ENCODE measurements around the gene LGALS3.

Gene LGALS3

DNA sequence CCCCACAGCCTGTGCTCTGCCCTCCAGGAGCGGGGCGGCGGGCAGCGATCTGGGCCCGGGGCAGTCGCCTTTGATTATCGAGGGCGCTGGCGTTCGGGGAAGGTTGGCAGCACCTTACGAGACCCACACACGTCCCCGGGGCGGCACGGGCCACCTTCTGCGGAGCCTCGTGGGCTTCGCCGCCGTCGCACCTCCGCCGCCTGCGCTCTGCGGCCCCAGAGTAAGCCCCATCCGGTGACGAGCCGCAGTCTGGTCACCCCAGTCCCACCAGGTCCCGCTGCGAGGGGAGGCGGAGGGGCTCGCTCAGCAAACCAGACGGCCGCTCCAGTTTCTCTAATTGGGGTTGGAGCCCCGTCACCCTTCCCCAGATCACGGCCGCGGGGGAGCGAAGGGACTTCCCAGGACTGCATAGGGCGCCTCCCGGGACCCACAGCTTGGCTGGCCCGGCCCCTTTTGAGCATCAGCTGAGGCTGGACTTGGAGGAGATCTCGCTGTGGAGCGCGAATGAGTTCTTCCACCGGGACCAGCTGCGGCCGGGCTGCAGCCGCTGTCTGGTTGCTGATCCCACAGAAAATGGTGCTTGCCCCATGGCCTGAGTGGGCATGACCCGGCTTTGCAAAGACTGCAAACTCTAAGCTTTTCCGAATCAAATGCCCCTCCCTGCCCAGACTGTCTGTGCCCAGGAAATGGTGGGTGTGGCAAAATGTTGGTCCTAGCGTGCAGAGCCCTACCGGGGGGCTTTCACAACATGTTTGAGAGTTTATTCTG is 560 bp downstream of the LGALS3 start:
- DNase-seq (ENCODE audit: insufficient read length, low spot score) (peak; percentile 75), FAIRE-seq (no peak)

GRCh38 chr14:55130196-55130550 is 1.1 kb downstream of the LGALS3 start:
- FAIRE-seq (no peak), DNase-seq (ENCODE audit: insufficient read length, low spot score) (no peak)

- peak; percentile 55 for FAIRE-seq
Measured at GRCh38 chr14:55131370-55132137, 2.5 kb downstream of the LGALS3 start.

DNA sequence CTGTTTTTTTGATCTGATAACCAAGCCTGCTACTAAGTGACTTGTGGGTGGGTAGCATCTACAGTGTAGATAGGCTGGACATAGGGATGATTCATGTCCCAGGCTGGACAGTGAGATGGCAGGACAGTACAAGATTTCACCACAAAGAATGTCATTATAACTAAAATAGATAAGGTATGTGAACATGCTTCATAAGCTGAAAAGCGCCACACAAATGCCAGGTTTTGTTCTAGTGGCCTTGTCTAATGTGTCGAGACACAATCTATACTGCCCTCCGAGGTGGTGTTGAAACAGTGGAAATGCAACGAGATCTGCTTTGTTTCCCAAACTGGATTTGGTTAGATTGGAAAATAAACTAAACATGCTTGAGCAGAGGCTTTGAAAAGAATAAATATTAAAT is 4.4 kb downstream of the LGALS3 start:
- DNase-seq (ENCODE audit: insufficient read length, low spot score) = no peak
- no peak for FAIRE-seq

More at GRCh38 chr14:55131370-55132137, 2.5 kb downstream of the LGALS3 start:
- DNase-seq (ENCODE audit: insufficient read length, low spot score) = no peak

GRCh38 chr14:55136241-55136640 is 7.2 kb downstream of the LGALS3 start:
- DNase-seq (ENCODE audit: insufficient read length, low spot score) (no peak), FAIRE-seq (no peak)

- DNase-seq (ENCODE audit: insufficient read length, low spot score) = no peak
Measured at GRCh38 chr14:55136885-55137786, 8.1 kb downstream of the LGALS3 start.

DNA sequence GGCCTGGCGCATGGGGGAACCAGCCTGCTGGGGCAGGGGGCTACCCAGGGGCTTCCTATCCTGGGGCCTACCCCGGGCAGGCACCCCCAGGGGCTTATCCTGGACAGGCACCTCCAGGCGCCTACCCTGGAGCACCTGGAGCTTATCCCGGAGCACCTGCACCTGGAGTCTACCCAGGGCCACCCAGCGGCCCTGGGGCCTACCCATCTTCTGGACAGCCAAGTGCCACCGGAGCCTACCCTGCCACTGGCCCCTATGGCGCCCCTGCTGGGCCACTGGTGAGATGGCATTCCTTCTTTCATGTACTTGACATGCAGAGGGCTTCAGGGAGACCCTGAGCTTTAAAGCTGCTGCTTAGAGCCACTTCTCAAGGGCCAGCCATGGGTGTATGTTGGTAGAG is 9.0 kb downstream of the LGALS3 start:
- DNase-seq (ENCODE audit: insufficient read length, low spot score) (no peak), FAIRE-seq (no peak)

More at GRCh38 chr14:55136885-55137786, 8.1 kb downstream of the LGALS3 start:
- no peak for FAIRE-seq

- FAIRE-seq (no peak), DNase-seq (ENCODE audit: insufficient read length, low spot score) (no peak)
Measured at GRCh38 chr14:55139141-55139540, 10.1 kb downstream of the LGALS3 start.

DNA sequence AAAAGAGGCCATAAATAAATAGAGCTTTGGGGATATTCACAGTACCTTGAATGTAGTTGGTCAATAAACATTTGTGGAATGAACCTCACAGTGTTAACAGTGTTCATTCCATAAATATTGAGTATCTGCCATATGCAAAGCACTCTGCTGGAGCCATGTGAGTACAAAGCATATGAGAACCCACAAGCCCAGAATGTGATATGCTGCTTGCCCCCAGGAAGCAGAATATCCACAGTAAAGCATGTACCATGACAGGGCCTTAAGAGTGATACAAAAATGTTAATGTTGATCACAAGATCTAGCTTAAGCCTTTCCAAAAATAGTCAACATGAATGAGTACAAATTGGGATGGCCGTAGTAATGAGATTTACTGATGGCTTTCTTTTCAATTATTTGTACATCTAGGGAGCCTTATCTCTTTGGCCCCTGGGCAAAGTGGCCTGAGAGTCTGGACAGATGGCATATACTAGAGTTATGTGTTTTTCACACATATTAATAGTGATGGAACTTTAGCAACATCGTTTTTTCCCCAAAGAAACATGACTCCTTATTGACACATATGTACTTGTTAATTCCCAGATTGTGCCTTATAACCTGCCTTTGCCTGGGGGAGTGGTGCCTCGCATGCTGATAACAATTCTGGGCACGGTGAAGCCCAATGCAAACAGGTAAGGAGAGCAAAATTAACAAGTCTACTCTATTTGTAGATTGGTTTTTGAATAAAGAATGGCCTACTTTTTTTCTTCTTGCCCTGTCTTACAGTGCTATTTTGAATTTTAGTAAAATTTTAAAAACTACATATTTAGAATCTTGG is 10.9 kb downstream of the LGALS3 start:
- FAIRE-seq (no peak), DNase-seq (ENCODE audit: insufficient read length, low spot score) (no peak)

DNA sequence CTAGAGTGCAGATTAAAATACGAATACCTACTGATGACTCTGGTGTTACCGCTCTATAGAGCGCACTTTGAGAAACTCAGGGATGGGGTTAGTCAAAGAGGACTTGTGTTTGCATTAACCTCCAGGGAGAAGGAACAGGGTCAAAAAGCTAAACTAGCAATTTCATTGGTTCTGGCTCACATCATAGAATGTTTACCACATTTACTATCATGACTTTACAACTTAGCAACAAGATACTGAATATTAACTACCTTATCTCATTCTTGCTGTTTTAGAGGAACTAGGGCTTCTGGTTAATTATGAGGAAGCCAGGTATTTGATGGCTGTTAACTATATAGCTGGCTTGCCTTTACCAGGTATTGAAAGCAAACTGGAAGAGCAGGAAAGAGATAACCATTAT is 12.8 kb downstream of the LGALS3 start:
- DNase-seq (ENCODE audit: insufficient read length, low spot score) = no peak
- FAIRE-seq = no peak

GRCh38 chr14:55142466-55142865 is 13.4 kb downstream of the LGALS3 start:
- DNase-seq (ENCODE audit: insufficient read length, low spot score) (no peak), FAIRE-seq (no peak)

DNA sequence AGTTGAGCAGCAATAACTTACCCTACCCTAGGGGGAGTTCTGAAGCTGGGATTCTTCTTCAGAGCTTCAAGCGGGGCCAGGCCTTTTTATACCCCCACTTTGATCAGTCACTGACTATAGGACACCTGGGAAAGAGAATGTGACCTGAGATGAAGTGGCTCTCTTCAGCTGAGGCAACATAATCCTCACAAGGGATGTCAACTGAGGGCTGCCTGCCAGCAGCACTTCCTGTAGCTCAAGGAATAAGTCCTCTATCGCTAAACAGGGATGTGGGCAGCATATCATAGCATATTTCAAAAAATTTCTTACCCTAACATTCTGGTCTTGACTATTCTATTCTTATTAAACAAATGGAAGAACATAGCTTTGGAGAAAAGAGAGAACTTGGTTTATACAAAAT is 17.4 kb downstream of the LGALS3 start:
- DNase-seq (ENCODE audit: insufficient read length, low spot score) = no peak
- FAIRE-seq = no peak

DNA sequence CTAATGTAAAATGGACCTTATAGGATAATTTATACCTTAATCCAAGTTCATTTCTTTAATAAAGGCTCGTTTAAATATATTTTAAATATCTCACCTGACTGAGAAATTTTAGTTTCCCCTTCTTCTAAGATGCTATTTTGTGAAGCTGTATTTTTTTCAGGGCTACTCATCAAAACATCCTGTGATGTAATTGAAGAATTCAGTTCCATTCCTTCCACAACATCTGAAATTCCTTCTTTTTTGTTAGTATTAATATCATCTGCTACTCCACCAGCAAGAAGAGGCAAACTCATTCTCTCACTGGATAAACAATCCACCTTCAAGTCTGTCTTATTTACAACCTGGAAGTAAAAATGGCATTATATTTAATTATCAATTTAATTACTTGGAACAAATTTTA is 22.5 kb downstream of the LGALS3 start:
- DNase-seq (ENCODE audit: insufficient read length, low spot score) (no peak), FAIRE-seq (no peak)

GRCh38 chr14:55152052-55152753 is 23.2 kb downstream of the LGALS3 start:
- DNase-seq (ENCODE audit: insufficient read length, low spot score) = no peak
- no peak for FAIRE-seq

GRCh38 chr14:55153951-55154350 is 24.9 kb downstream of the LGALS3 start:
- FAIRE-seq = peak; percentile 11

GRCh38 chr14:55157080-55157479 is 28.0 kb downstream of the LGALS3 start:
- DNase-seq (ENCODE audit: insufficient read length, low spot score) (no peak), FAIRE-seq (no peak)

More at GRCh38 chr14:55153951-55154350, 24.9 kb downstream of the LGALS3 start:
- no peak for DNase-seq (ENCODE audit: insufficient read length, low spot score)

GRCh38 chr14:55158412-55158811 is 29.4 kb downstream of the LGALS3 start:
- FAIRE-seq = peak; percentile 28
- no peak for DNase-seq (ENCODE audit: insufficient read length, low spot score)

DNA sequence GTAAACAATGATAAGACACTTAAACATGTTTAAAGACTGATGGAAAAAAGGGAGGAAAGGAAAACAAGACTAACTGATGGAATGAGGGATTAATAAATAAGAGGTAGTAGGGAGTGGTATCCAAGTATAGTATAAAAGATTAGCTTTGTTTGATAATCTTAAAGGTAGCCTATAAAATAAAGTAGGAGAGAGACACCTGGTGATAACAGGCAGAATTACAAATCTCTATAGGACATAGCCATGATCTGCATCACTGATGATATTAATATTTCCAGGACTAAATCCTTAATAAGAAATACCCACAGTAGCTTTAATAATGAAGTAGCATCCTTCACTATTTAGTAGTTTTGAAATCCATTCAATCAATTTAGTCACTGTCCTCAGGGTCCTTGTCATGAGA is 31.9 kb downstream of the LGALS3 start:
- FAIRE-seq (no peak), DNase-seq (ENCODE audit: insufficient read length, low spot score) (no peak)

- no peak for DNase-seq (ENCODE audit: insufficient read length, low spot score)
- FAIRE-seq = no peak
Measured at GRCh38 chr14:55170526-55170925, 41.5 kb downstream of the LGALS3 start.

DNA sequence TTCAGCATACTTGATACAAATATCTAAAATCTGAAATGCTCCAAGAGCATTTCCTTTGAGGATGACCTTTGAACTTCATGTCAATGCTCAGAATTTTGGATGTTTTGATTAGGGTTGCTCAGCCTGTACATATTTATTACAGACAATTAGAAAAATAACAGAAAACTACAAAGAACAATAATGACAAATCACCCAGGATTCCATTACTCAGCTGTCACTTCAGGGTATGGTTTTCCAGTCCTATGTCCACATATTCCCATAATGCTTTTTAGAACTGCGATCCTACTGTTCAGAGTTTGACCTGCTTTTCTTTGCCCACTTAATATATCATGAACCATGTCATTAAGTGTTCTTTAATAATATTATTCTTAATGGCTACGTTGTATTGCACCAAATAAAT is 51.0 kb downstream of the LGALS3 start:
- FAIRE-seq (no peak), DNase-seq (ENCODE audit: insufficient read length, low spot score) (no peak)
